Mesendoderm (in vitro differentiated cells): ENCODE data around the gene KY.

Experiments
- DNase-seq: peaks from one replicate; pipeline ENCODE4 v3.0.0; 2013
- H2AK5ac ChIP-seq: 2 replicates; pipeline ENCODE4 v1.6.1; 2013; ENCODE audit warnings: low read length, inconsistent platforms
- H2BK120ac ChIP-seq: 2 replicates; pipeline ENCODE4 v1.6.1; 2013; ENCODE audit warnings: low read depth, mild to moderate bottlenecking, low read length, moderate library complexity, mixed read lengths
- H2BK15ac ChIP-seq: replicated peaks from 2 replicates; pipeline ENCODE4 v1.6.1; 2013; ENCODE audit warnings: low read depth, mild to moderate bottlenecking, moderate library complexity
- H2BK5ac ChIP-seq: 2 replicates; pipeline ENCODE4 v1.6.1; 2013; ENCODE audit warnings: low read length, inconsistent platforms
- H3K18ac ChIP-seq: 2 replicates; pipeline ENCODE4 v1.6.1; 2013; ENCODE audit warnings: mild to moderate bottlenecking, low read length, mixed read lengths
- H3K23ac ChIP-seq: one replicate; pipeline ENCODE4 v1.6.1; 2013; ENCODE audit warnings: low read length
- H3K27ac ChIP-seq: 2 replicates; pipeline ENCODE4 v1.5.1; 2013; ENCODE audit warnings: low read depth, mild to moderate bottlenecking, inconsistent platforms, low read length, moderate library complexity
- H3K27me3 ChIP-seq: 2 replicates; pipeline ENCODE4 v1.6.1; 2013; ENCODE audit warnings: low read length, control low read depth, mild to moderate bottlenecking, inconsistent platforms; ENCODE audit not compliant: insufficient read depth, poor library complexity
- H3K36me3 ChIP-seq: 2 replicates; pipeline ENCODE4 v1.6.1; 2013; ENCODE audit warnings: low read length, inconsistent platforms; ENCODE audit not compliant: control insufficient read depth, insufficient read depth
- H3K4ac ChIP-seq: one replicate; pipeline ENCODE4 v1.6.1; 2013; ENCODE audit warnings: low read depth, mild to moderate bottlenecking, low read length, moderate library complexity
- H3K4me1 ChIP-seq: 2 replicates; pipeline ENCODE4 v1.6.1; 2013; ENCODE audit warnings: low read depth, low read length, inconsistent platforms; ENCODE audit not compliant: control insufficient read depth
- H3K4me2 ChIP-seq: 2 replicates; pipeline ENCODE4 v1.6.1; 2013; ENCODE audit warnings: low read length
- H3K4me3 ChIP-seq: 2 replicates; pipeline ENCODE4 v1.5.1; 2013; ENCODE audit warnings: mild to moderate bottlenecking, low read length
- H3K56ac ChIP-seq: one replicate; pipeline ENCODE4 v1.6.1; 2013; ENCODE audit warnings: low read length
- H3K79me1 ChIP-seq: 2 replicates; pipeline ENCODE4 v1.6.1; 2013; ENCODE audit warnings: low read length, inconsistent platforms
- H3K79me2 ChIP-seq: 2 replicates; pipeline ENCODE4 v1.6.1; 2013; ENCODE audit warnings: mild to moderate bottlenecking, low read length; ENCODE audit not compliant: control insufficient read depth, insufficient read depth
- H3K9ac ChIP-seq: 2 replicates; pipeline ENCODE4 v1.6.1; 2013; ENCODE audit warnings: low read length, inconsistent platforms
- H4K5ac ChIP-seq: one replicate; pipeline ENCODE4 v1.6.1; 2013; ENCODE audit warnings: low read length
- H4K8ac ChIP-seq: one replicate; pipeline ENCODE4 v1.6.1; 2013; ENCODE audit warnings: low read depth, mild to moderate bottlenecking, control low read depth, low read length, moderate library complexity
- WGBS: extraction: QIAGEN DNeasy Blood & Tissue Kit; methylation state at CpG from one replicate; pipeline ENCODE4 v1.1.7; 2013; ENCODE audit warnings: low lambda C conversion rate, missing lambda C conversion rate; ENCODE audit not compliant: insufficient coverage; ENCODE audit errors: extremely low coverage; 5-methylcytosine and 5-hydroxymethylcytosine counted together

The KY gene

GRCh38 chr3:134568790-134569189 lies 82.0 kb downstream of the KY start:
- Histone ChIP-seq H3K4me1 (no peaks in the 10 kb centered on the region), H3K36me3 (no peaks in the 10 kb centered on the region), H3K27me3 (no peaks in the 10 kb centered on the region), H2AK5ac (no peak overlapping the region), H4K5ac (no peak overlapping the region), H3K79me2 (no peaks in the 10 kb centered on the region), H3K9ac (no peak overlapping the region), H3K23ac (no peak overlapping the region), H3K4ac (no peak overlapping the region), H2BK15ac (no peak overlapping the region), H3K79me1 (no peaks in the 10 kb centered on the region), H3K18ac (no peak overlapping the region), H3K4me2 (no peak overlapping the region), H3K56ac (no peak overlapping the region), H2BK120ac (no peak overlapping the region), H2BK5ac (no peak overlapping the region), H3K4me3 (no peak overlapping the region), H4K8ac (no peak overlapping the region), H3K27ac (no peak overlapping the region)
- WGBS, result no CpG with 5 or more reads among the region's 6 CpGs
- DNase-seq, result no peak

DNA sequence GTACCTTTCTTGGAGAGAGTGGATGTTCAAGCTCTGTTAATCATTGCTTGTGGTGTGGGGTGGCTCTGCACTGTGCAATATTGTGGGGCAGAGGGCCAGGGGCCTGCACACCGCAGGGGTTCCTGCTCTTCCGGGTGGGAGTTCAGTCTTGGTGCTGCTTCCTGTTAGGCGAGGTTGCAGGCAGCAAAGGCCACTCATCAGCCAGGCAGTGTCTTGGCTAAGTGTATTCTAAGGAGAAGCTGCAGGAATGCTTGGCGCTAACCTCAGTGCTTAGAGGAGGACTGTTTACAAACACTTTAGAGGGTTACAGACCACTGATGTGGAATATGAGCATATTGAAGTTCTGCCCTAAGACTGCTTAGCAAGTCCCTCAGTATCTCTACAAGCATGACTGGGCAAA lies 83.2 kb downstream of the KY start:
- Histone ChIP-seq H3K18ac (no peak overlapping the region), H3K56ac (no peak overlapping the region), H4K5ac (no peak overlapping the region), H3K23ac (no peak overlapping the region), H2BK15ac (no peak overlapping the region), H2BK120ac (no peak overlapping the region), H3K79me1 (no peaks in the 10 kb centered on the region), H2BK5ac (no peak overlapping the region), H3K9ac (no peak overlapping the region), H3K4ac (no peak overlapping the region), H2AK5ac (no peak overlapping the region), H3K79me2 (no peaks in the 10 kb centered on the region), H3K36me3 (no peaks in the 10 kb centered on the region), H4K8ac (no peak overlapping the region), H3K27me3 (no peaks in the 10 kb centered on the region), H3K27ac (no peak overlapping the region), H3K4me1 (no peaks in the 10 kb centered on the region), H3K4me2 (no peak overlapping the region), H3K4me3 (no peak overlapping the region)
- DNase-seq, result peak; percentile 9
- no CpG with 5 or more reads among the region's 4 CpGs for WGBS

DNA sequence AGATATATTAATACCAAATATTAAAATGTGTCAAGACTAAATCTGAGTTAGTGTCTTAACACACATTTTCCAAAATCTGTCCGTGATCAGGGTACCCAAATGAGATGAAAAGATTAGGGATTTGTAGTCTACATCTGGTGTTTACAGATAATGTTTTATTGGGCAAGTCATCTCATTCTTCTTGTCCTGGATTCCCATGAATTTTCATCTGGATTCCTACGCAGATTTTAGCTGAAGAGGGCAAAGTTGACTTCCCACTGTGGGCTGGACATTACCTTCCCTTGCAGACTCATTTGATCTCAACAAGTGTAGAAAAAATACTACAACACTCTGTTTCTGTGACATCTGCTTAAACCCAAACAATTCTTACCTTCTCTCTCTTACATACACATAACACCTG lies 85.8 kb downstream of the KY start:
- DNase-seq, result no peak
- no peak overlapping the region for H4K5ac ChIP-seq
- no peak overlapping the region for H3K27ac ChIP-seq
- no peaks in the 10 kb centered on the region for H3K36me3 ChIP-seq
- H3K23ac ChIP-seq, result no peak overlapping the region
- WGBS, result no CpG with 5 or more reads among the region's 2 CpGs
- no peak overlapping the region for H3K4me2 ChIP-seq
- H3K4me1 ChIP-seq, result no peaks in the 10 kb centered on the region
- H2BK120ac ChIP-seq, result no peak overlapping the region
- H3K4me3 ChIP-seq, result no peak overlapping the region
- H2BK5ac ChIP-seq, result no peak overlapping the region
- H3K4ac ChIP-seq, result no peak overlapping the region
- H3K79me1 ChIP-seq, result no peaks in the 10 kb centered on the region
- no peak overlapping the region for H3K18ac ChIP-seq
- H2AK5ac ChIP-seq, result no peak overlapping the region
- H3K79me2 ChIP-seq, result no peaks in the 10 kb centered on the region
- H4K8ac ChIP-seq, result no peak overlapping the region
- no peak overlapping the region for H2BK15ac ChIP-seq
- H3K9ac ChIP-seq, result no peak overlapping the region
- H3K56ac ChIP-seq, result no peak overlapping the region
- H3K27me3 ChIP-seq, result no peaks in the 10 kb centered on the region

DNA sequence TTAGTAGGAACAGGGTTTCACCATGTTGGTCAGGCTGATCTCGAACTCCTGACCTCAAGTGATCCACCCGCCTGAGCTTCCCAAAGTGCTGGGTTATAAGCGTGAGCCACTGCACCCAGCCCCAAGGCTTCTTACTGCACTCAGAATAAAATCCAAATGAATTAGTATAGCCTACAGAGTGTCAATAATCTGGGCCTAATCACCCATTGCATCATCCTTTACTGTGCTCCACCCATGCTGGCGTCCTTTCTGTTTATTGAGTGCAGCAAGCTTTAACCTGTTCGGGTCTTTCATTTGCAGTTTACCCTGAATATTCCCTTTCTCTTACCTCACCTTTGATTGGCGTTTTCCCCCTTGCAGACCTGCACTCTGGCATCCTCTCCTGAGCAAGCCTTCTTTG lies 87.2 kb downstream of the KY start:
- H3K4me2 ChIP-seq, result no peak overlapping the region
- no peak for DNase-seq
- H3K23ac ChIP-seq, result no peak overlapping the region
- no peak overlapping the region for H3K4ac ChIP-seq
- no peak overlapping the region for H2BK15ac ChIP-seq
- H2AK5ac ChIP-seq, result no peak overlapping the region
- H3K27me3 ChIP-seq, result no peaks in the 10 kb centered on the region
- no peak overlapping the region for H2BK5ac ChIP-seq
- no peak overlapping the region for H3K9ac ChIP-seq
- no peak overlapping the region for H3K4me3 ChIP-seq
- H2BK120ac ChIP-seq, result no peak overlapping the region
- no peak overlapping the region for H3K18ac ChIP-seq
- no peaks in the 10 kb centered on the region for H3K36me3 ChIP-seq
- H3K79me1 ChIP-seq, result no peaks in the 10 kb centered on the region
- no peaks in the 10 kb centered on the region for H3K79me2 ChIP-seq
- no peak overlapping the region for H3K27ac ChIP-seq
- H4K8ac ChIP-seq, result no peak overlapping the region
- H3K4me1 ChIP-seq, result no peaks in the 10 kb centered on the region
- H4K5ac ChIP-seq, result no peak overlapping the region
- no peak overlapping the region for H3K56ac ChIP-seq
- WGBS, result no CpG with 5 or more reads among the region's 6 CpGs

- DNase-seq, result no peak
- H4K8ac ChIP-seq, result no peak overlapping the region
- H3K4me1 ChIP-seq, result no peaks in the 10 kb centered on the region
- H2BK5ac ChIP-seq, result no peak overlapping the region
- WGBS, result no CpG with 5 or more reads among the region's 4 CpGs
- no peak overlapping the region for H2BK120ac ChIP-seq
- H3K4me3 ChIP-seq, result no peak overlapping the region
- no peaks in the 10 kb centered on the region for H3K79me2 ChIP-seq
- no peak overlapping the region for H3K27ac ChIP-seq
- no peak overlapping the region for H3K18ac ChIP-seq
- no peak overlapping the region for H3K23ac ChIP-seq
- H3K4me2 ChIP-seq, result no peak overlapping the region
- H4K5ac ChIP-seq, result no peak overlapping the region
- no peak overlapping the region for H3K56ac ChIP-seq
- H3K9ac ChIP-seq, result no peak overlapping the region
- no peak overlapping the region for H2BK15ac ChIP-seq
- no peaks in the 10 kb centered on the region for H3K27me3 ChIP-seq
- no peak overlapping the region for H2AK5ac ChIP-seq
- no peak overlapping the region for H3K4ac ChIP-seq
- H3K79me1 ChIP-seq, result no peaks in the 10 kb centered on the region
- no peaks in the 10 kb centered on the region for H3K36me3 ChIP-seq
Measured at GRCh38 chr3:134562055-134562454, 88.8 kb downstream of the KY start.

DNA sequence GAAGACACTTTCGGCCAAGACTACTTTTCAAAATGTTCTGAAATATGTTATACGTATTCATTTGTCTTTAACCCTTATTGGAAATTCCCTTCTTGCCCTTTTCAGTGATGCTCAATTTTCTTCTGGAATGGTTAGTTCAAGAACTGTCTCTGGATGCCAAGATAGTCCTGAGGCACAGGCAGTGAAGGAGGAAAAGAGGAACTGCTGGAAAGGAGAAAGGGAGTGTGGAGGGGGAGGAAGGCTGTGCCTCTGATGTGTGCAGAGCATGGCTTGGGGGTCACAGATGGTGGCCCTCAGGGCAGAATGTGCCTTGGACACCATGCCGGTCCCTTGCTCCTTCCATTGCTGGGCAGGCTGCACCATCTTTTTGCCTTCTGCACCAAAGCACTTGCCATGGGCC lies 91.2 kb downstream of the KY start:
- no CpG with 5 or more reads among the region's 3 CpGs for WGBS
- H3K27me3 ChIP-seq, result no peaks in the 10 kb centered on the region
- no peak overlapping the region for H4K5ac ChIP-seq
- H3K56ac ChIP-seq, result no peak overlapping the region
- H3K18ac ChIP-seq, result no peak overlapping the region
- H3K27ac ChIP-seq, result no peak overlapping the region
- no peak for DNase-seq
- H3K79me2 ChIP-seq, result no peaks in the 10 kb centered on the region
- no peak overlapping the region for H3K4me3 ChIP-seq
- no peaks in the 10 kb centered on the region for H3K36me3 ChIP-seq
- no peak overlapping the region for H3K9ac ChIP-seq
- H3K23ac ChIP-seq, result no peak overlapping the region
- no peak overlapping the region for H3K4me2 ChIP-seq
- no peak overlapping the region for H2BK15ac ChIP-seq
- H2BK5ac ChIP-seq, result no peak overlapping the region
- H3K4ac ChIP-seq, result no peak overlapping the region
- no peaks in the 10 kb centered on the region for H3K79me1 ChIP-seq
- H4K8ac ChIP-seq, result no peak overlapping the region
- H2BK120ac ChIP-seq, result no peak overlapping the region
- no peaks in the 10 kb centered on the region for H3K4me1 ChIP-seq
- no peak overlapping the region for H2AK5ac ChIP-seq
